Neural cell (in vitro differentiated cells): Measurements from ENCODE around the gene ACOT7.

Experiments
- CTCF ChIP-seq: fragments of 450-650 bp; IDR thresholded peaks from 2 replicates; pipeline ENCODE4 v1.5.1; 2014; ENCODE audit warnings: antibody characterized with exemption, mild to moderate bottlenecking, moderate library complexity; ENCODE audit not compliant: poor library complexity, severe bottlenecking
- EP300 ChIP-seq: fragments of 450-650 bp; conservative IDR thresholded peaks from 2 replicates; pipeline ENCODE4 v1.6.1; 2014; ENCODE audit warnings: antibody characterized with exemption, mild to moderate bottlenecking, moderate library complexity; ENCODE audit not compliant: poor library complexity, severe bottlenecking
- EZH2 ChIP-seq: fragments of 200-600, 300-800 bp; shearing (Covaris generic), sonication (generic); IDR thresholded peaks from 2 replicates; pipeline ENCODE4 v1.6.1; 2014; ENCODE audit warnings: antibody characterized with exemption, low read length, borderline replicate concordance, mild to moderate bottlenecking; ENCODE audit not compliant: insufficient read depth, poor library complexity, severe bottlenecking
- MXI1 ChIP-seq: fragments of 450-650 bp; conservative IDR thresholded peaks from 2 replicates; pipeline ENCODE4 v1.6.1; 2014; ENCODE audit warnings: antibody characterized with exemption, mild to moderate bottlenecking; ENCODE audit not compliant: poor library complexity, severe bottlenecking
- POLR2AphosphoS5 ChIP-seq: IDR thresholded peaks from 2 replicates; pipeline ENCODE4 v1.6.1; 2012
- REST ChIP-seq: IDR thresholded peaks from 2 replicates; pipeline ENCODE4 v1.6.1; 2012; ENCODE audit warnings: borderline replicate concordance

GRCh38 chr1:6332821-6333220 lies 60.7 kb downstream of the ACOT7 start:
- TF ChIP-seq POLR2AphosphoS5: no peak
- no peak for TF ChIP-seq CTCF
- TF ChIP-seq REST: no peak
- no peak for TF ChIP-seq EZH2
- no peak for TF ChIP-seq MXI1
- TF ChIP-seq EP300: no peak
